GM23248 (cell line): ENCODE results near the gene ANKAR. TPM values are rescaled to one million over a fixed set of nuclear protein-coding genes. Genes with fewer than 3 reads are reported as not detected.
"Not testable (repeated sequence)": the region's sequence is repeated elsewhere in the genome, so short reads cannot be mapped to it uniquely, and the experiment has no call there.

Source experiments
- DNase-seq: peaks from one replicate; pipeline ENCODE4 v3.0.0-alpha.2; 2015
- H2AFZ ChIP-seq: fragments of 200-600 bp; sonication (generic); 2 replicates; pipeline ENCODE4 v1.6.1; 2016; ENCODE audit warnings: antibody characterized with exemption
- H3F3A ChIP-seq: fragments of 200-600 bp; sonication (generic); 2 replicates; pipeline ENCODE4 v1.6.1; 2016; ENCODE audit warnings: mild to moderate bottlenecking, antibody characterized with exemption, mixed run types; ENCODE audit not compliant: insufficient read depth
- H3K27ac ChIP-seq: fragments of 200-600 bp; sonication (generic); 2 replicates; pipeline ENCODE4 v1.5.1; 2016; ENCODE audit warnings: mild to moderate bottlenecking
- H3K27me3 ChIP-seq: fragments of 200-600 bp; sonication (generic); replicated peaks from 2 replicates; pipeline ENCODE4 v1.6.1; 2016; ENCODE audit warnings: mild to moderate bottlenecking; ENCODE audit not compliant: insufficient read depth
- H3K36me3 ChIP-seq: fragments of 200-600 bp; sonication (generic); 2 replicates; pipeline ENCODE4 v1.6.1; 2016; ENCODE audit warnings: low read depth, mild to moderate bottlenecking
- H3K4me1 ChIP-seq: fragments of 200-600 bp; sonication (generic); 2 replicates; pipeline ENCODE4 v1.6.1; 2016; ENCODE audit warnings: mild to moderate bottlenecking; ENCODE audit not compliant: insufficient read depth
- H3K4me2 ChIP-seq: fragments of 200-600 bp; sonication (generic); one replicate; pipeline ENCODE4 v1.6.1; 2016; ENCODE audit warnings: mild to moderate bottlenecking; ENCODE audit not compliant: unreplicated experiment
- H3K4me3 ChIP-seq: fragments of 200-600 bp; sonication (generic); 2 replicates; pipeline ENCODE4 v1.5.1; 2016; ENCODE audit warnings: mild to moderate bottlenecking
- H3K79me2 ChIP-seq: fragments of 200-600 bp; sonication (generic); 2 replicates; pipeline ENCODE4 v1.6.1; 2016; ENCODE audit warnings: mild to moderate bottlenecking; ENCODE audit not compliant: insufficient read depth
- H3K9ac ChIP-seq: fragments of 200-600 bp; sonication (generic); 2 replicates; pipeline ENCODE4 v1.6.1; 2016; ENCODE audit warnings: mild to moderate bottlenecking
- H3K9me2 ChIP-seq: fragments of 200-600 bp; sonication (generic); 2 replicates; pipeline ENCODE4 v1.6.1; 2016; ENCODE audit warnings: mixed run types, mild to moderate bottlenecking, moderate library complexity; ENCODE audit not compliant: insufficient read depth
- H3K9me3 ChIP-seq: fragments of 200-600 bp; sonication (generic); one replicate; pipeline ENCODE4 v1.6.1; 2017; ENCODE audit warnings: low read depth
- H4K20me1 ChIP-seq: fragments of 200-600 bp; sonication (generic); 2 replicates; pipeline ENCODE4 v1.6.0; 2016; ENCODE audit not compliant: insufficient read depth
- EZH2 ChIP-seq: fragments of 200-600 bp; sonication (generic); IDR thresholded peaks from 2 replicates; pipeline ENCODE4 v1.6.1; 2018; ENCODE audit warnings: antibody characterized with exemption, mild to moderate bottlenecking; ENCODE audit not compliant: insufficient read depth, poor library complexity, severe bottlenecking
- EZH2phosphoT487 ChIP-seq: fragments of 200-600 bp; sonication (generic); IDR thresholded peaks from 2 replicates; pipeline ENCODE4 v1.6.1; 2018; ENCODE audit warnings: antibody characterized with exemption, moderate library complexity, mild to moderate bottlenecking, low read depth; ENCODE audit not compliant: insufficient read depth
- WGBS, 2 experiments: methylation state at CpG; one replicate each; pipeline ENCODE4 v1.1.6; 2015 to 2017; ENCODE audit warnings: low lambda C conversion rate in 2 of 2, low coverage in 1 of 2; ENCODE audit errors: missing lambda C conversion rate in 2 of 2; 5-methylcytosine and 5-hydroxymethylcytosine counted together
- in situ Hi-C: fragments of 300-500 bp; cut with MboI; formaldehyde crosslinking; loops from 2 replicates; pipeline ENCODE4 v1.15.0; 2020
- polyA plus RNA-seq: library from polyadenylated mRNA; unstranded; fragments of >200 nt; fragmentation: Nextera tagmentation; extraction: Ambion mirVana; gene quantifications from 2 replicates; pipeline ENCODE4 v1.2.1, GENCODE V29; 2016
- total RNA-seq: library from RNA; depleted of rRNA; stranded (reverse); fragments of >200 nt; shearing (Covaris generic); gene quantifications from 2 replicates; pipeline ENCODE4 v1.2.3, GENCODE V29; 2014

ANKAR gene
- total and polyA plus RNA-seq, 2 experiments from 2014 or later = 3.1 to 3.4 TPM

DNA sequence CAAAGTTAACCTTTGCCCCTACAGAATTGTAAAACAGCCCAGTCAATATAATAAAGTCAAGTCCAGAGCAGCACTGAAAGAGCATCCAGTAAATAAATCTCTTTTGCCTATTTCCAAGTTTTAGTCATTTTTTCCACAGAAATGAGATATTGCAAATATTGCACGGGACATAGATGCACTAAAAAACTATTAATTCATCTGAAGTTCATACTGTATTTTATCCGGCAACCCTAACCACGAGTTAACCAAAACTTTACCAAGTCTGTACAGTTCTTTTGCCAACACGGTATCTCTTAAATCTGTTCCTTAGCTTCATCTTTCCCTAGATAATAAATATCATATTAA lies 13.7 kb upstream of the ANKAR start:
- H3K27me3 ChIP-seq = no peaks in the 10 kb centered on the region
- H3K4me3 ChIP-seq = no peak overlapping the region
- H3K9me3 ChIP-seq = no peaks in the 10 kb centered on the region
- H3K27ac ChIP-seq = no peak overlapping the region
- H3K79me2 ChIP-seq = peaks cover 43% of the 10 kb centered on the region
- H3K4me1 ChIP-seq = peaks cover 10% of the 10 kb centered on the region
- peaks cover 5% of the 10 kb centered on the region; the same call in 1 of the 2 replicates for H3K36me3 ChIP-seq
- no peak overlapping the region for H3K4me2 ChIP-seq
- no peaks in the 10 kb centered on the region for H3F3A ChIP-seq
- TF ChIP-seq EZH2 (no peak), EZH2phosphoT487 (no peak)
- H3K9me2 ChIP-seq = no peaks in the 10 kb centered on the region
- peak overlapping the region; percentile 44 for H2AFZ ChIP-seq
- H3K9ac ChIP-seq = no peak overlapping the region
- in situ Hi-C loops = no loop called here
- 0 to 1% methylated on average over 4 of the region's 4 CpGs for WGBS, 2 experiments
- H4K20me1 ChIP-seq = no peaks in the 10 kb centered on the region
- DNase-seq = no peak

DNA sequence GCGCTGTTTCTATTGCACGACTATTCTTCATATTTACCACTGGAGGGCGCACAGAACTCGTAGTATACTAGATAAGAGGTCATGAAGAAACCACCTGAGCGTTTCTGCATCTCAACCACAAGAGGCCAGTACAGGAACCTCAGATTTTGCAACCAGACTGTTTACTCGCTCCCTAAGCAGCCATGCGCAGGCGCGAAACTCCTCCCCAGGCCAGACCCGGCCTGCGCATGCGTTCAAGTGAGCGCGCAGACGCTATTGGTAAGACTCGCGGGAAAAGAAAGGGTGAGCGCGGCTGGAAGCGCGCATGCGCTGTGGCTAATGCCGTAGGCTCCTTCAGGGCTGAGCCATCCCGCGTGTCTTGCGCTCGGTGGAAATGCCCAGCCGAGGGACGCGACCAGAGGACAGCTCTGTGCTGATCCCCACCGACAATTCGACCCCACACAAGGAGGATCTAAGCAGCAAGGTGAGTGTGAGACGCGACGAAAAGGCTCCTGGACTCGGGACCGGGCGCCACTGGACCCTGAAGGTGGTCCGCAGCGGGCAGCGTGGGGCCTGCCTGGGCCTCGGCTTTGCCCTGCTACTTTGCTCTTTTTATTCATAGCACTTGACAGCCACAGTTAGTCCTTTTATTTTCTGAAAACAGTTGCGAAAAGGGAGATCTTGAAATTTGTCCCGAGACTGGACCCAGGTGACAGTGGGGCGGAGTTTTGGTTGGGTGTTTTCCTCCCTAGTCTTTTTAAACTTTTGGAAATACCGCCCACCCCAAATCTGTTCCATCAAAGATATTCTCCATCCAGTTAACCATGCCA lies 13.1 kb upstream of the ANKAR start, which contains the start of gene ASNSD1:
ASNSD1 (plus strand) TSS at position 312 of the 809 bp plus-strand sequence. CDS start 4,674 bp downstream, outside the sequence.
- DNase-seq = peak; percentile 100
- 1 to 2% methylated on average over 46 of the region's 46 CpGs for WGBS, 2 experiments
- peak within 1 kb of the TSS; percentile 96 for H3K9ac ChIP-seq
- in situ Hi-C loops = no loop called here
- H2AFZ ChIP-seq = peak within 1 kb of the TSS; percentile 99
- peak within 1 kb of the TSS; percentile 88 for H3K4me2 ChIP-seq
- peak within 1 kb of the TSS; percentile 49; the same call in 1 of the 2 replicates for H3K27ac ChIP-seq
- H4K20me1 ChIP-seq = no peaks in the 10 kb centered on the region
- no peaks in the 10 kb centered on the region for H3K9me2 ChIP-seq
- peak within 1 kb of the TSS; percentile 95 for H3K4me3 ChIP-seq
- H3F3A ChIP-seq = no peaks in the 10 kb centered on the region
- H3K27me3 ChIP-seq = no peaks in the 10 kb centered on the region
- TF ChIP-seq EZH2 = no peak
- no peak for TF ChIP-seq EZH2phosphoT487
- peaks cover 49% of the 10 kb centered on the region for H3K79me2 ChIP-seq
- no peaks in the 10 kb centered on the region for H3K9me3 ChIP-seq
- peaks cover 10% of the 10 kb centered on the region for H3K4me1 ChIP-seq
- H3K36me3 ChIP-seq = peaks cover 5% of the 10 kb centered on the region

DNA sequence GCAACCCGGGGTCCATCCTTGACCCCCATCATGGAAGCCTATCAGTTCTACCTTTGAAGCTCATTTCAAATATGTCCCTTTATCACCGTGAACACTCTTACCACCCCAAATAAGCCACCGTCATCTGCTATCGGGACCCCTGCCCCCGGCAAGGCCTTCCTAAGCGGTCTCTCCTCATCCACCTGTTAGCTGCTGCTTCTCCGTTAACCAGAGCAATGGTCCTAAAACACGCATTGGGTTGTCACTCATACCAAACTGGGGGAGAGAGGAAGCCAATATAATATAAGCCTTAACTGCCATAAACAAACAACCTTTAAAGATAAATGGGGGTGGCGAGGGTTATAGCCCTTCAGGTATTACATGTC lies 12.5 kb upstream of the ANKAR start:
- no peaks in the 10 kb centered on the region for H3K27me3 ChIP-seq
- H3K4me2 ChIP-seq = peak overlapping the region; percentile 88
- H3K36me3 ChIP-seq = peaks cover 5% of the 10 kb centered on the region
- H4K20me1 ChIP-seq = no peaks in the 10 kb centered on the region
- H3K9ac ChIP-seq = peak overlapping the region; percentile 96
- H3K9me3 ChIP-seq = no peaks in the 10 kb centered on the region
- DNase-seq = peak; percentile 14
- TF ChIP-seq EZH2 (no peak), EZH2phosphoT487 (no peak)
- peak overlapping the region; percentile 95 for H3K4me3 ChIP-seq
- peak overlapping the region; percentile 99 for H2AFZ ChIP-seq
- H3K27ac ChIP-seq = no peak overlapping the region
- H3K79me2 ChIP-seq = peaks cover 55% of the 10 kb centered on the region
- in situ Hi-C loops = no loop called here
- H3K4me1 ChIP-seq = peaks cover 10% of the 10 kb centered on the region
- 12 to 14% methylated on average over 9 of the region's 9 CpGs for WGBS, 2 experiments
- no peaks in the 10 kb centered on the region for H3F3A ChIP-seq
- H3K9me2 ChIP-seq = no peaks in the 10 kb centered on the region

DNA sequence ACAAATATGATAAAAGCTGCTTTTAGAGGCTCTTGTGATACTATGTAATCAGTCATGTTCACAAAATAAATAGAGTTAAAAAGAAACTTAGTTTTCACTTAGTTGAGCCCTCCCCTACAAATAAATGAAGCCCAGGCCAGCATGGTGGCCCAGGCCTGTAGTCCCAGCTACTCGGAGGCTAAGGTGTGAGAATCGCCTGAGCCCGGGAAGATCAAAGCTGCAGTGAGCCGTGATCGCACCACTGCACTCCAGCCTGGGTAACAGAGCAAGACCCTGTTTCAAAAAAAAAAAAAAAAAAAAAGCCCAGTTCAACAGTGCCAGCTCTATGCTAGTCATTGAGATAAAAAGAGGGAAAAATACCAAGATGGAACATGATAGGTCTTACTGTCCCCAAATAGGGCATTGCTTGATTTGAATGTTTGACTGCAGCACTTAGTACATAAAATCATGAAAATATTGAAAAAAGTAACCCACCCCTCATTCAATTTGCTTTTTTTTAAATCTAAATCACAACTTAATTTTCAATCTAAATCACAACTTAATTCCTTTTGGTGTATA lies 11.7 kb upstream of the ANKAR start:
- in situ Hi-C loops = no loop called here
- H3K9me2 ChIP-seq = no peaks in the 10 kb centered on the region
- 75 to 89% methylated on average over 5 of the region's 5 CpGs for WGBS, 2 experiments
- peaks cover 10% of the 10 kb centered on the region for H3K36me3 ChIP-seq
- H3K9ac ChIP-seq = peak overlapping the region; percentile 96
- H3K4me3 ChIP-seq = peak overlapping the region; percentile 95
- no peak for TF ChIP-seq EZH2phosphoT487
- no peak for TF ChIP-seq EZH2
- H3F3A ChIP-seq = no peaks in the 10 kb centered on the region
- no peaks in the 10 kb centered on the region for H4K20me1 ChIP-seq
- H3K4me2 ChIP-seq = peak overlapping the region; percentile 88
- H3K79me2 ChIP-seq = peaks cover 56% of the 10 kb centered on the region
- no peaks in the 10 kb centered on the region for H3K27me3 ChIP-seq
- H3K27ac ChIP-seq = no peak overlapping the region
- H3K4me1 ChIP-seq = peaks cover 10% of the 10 kb centered on the region
- H3K9me3 ChIP-seq = no peaks in the 10 kb centered on the region
- no peak for DNase-seq
- peak overlapping the region; percentile 99; the same call in 1 of the 2 replicates for H2AFZ ChIP-seq

DNA sequence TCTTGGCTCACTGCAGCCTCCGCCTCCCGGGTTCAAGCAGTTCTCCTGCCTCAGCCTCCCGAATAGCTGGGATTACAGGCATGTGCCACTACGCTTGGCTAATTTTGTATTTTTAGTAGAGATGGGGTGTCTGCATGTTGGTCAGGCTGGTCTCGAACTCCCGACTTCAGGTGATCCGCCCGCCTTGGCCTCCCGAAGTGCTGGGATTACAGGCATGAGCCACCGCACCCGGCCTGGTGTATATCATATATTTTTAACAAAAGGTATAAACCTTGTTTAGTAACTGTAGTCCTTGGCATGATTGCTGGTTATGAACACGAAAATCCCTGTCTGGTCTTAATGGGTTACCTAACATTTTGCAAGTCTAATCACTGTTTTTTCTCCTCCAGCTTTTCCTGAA lies 11.2 kb upstream of the ANKAR start:
- in situ Hi-C loops, H4K20me1 ChIP-seq: not testable (repeated sequence)

More for the DNA sequence above, 11.2 kb upstream of the ANKAR start:
- Histone ChIP-seq H3K36me3 (peaks cover 15% of the 10 kb centered on the region), H3K79me2 (peaks cover 56% of the 10 kb centered on the region), H3K4me1 (peaks cover 10% of the 10 kb centered on the region)
- not testable (repeated sequence) for H3K9me2 ChIP-seq, H3K4me3 ChIP-seq, H3K9me3 ChIP-seq, H3F3A ChIP-seq, DNase-seq, H3K9ac ChIP-seq, H3K4me2 ChIP-seq, H3K27me3 ChIP-seq, H3K27ac ChIP-seq, H2AFZ ChIP-seq
- 96 to 98% methylated on average over 12 of the region's 12 CpGs for WGBS, 2 experiments
